Osteocyte (in vitro differentiated cells): ENCODE measurements around the gene MCFD2. TPM values are rescaled to one million over a fixed set of nuclear protein-coding genes. Genes with fewer than 3 reads are reported as not detected.
"Not testable (repeated sequence)": the region's sequence is repeated elsewhere in the genome, so short reads cannot be mapped to it uniquely, and the experiment has no call there.

Experiments
- DNase-seq: peaks from one replicate; pipeline ENCODE4 v3.0.0; 2021; ENCODE audit warnings: mixed read lengths; ENCODE audit not compliant: unreplicated experiment; ENCODE audit errors: extremely low spot score
- H3K27ac Mint-ChIP-seq: one replicate; pipeline ENCODE4 v1.8.0; 2021; ENCODE audit warnings: mild to moderate bottlenecking, mixed read lengths; ENCODE audit not compliant: unreplicated experiment
- H3K27me3 Mint-ChIP-seq: one replicate; pipeline ENCODE4 v1.8.0; 2021; ENCODE audit warnings: mixed read lengths; ENCODE audit not compliant: unreplicated experiment
- H3K36me3 Mint-ChIP-seq: one replicate; pipeline ENCODE4 v1.8.0; 2021; ENCODE audit warnings: mixed read lengths; ENCODE audit not compliant: unreplicated experiment
- H3K4me1 Mint-ChIP-seq: one replicate; pipeline ENCODE4 v1.8.0; 2021; ENCODE audit warnings: mixed read lengths; ENCODE audit not compliant: unreplicated experiment
- H3K4me3 Mint-ChIP-seq: one replicate; pipeline ENCODE4 v1.8.0; 2021; ENCODE audit warnings: mild to moderate bottlenecking, moderate library complexity, mixed read lengths; ENCODE audit not compliant: unreplicated experiment
- H3K9me3 Mint-ChIP-seq: one replicate; pipeline ENCODE4 v1.8.0; 2021; ENCODE audit warnings: mixed read lengths; ENCODE audit not compliant: unreplicated experiment
- CTCF ChIP-seq: fragments of 200-600 bp; sonication (generic); IDR thresholded peaks from 2 replicates; pipeline ENCODE4 v1.5.0; 2021; ENCODE audit warnings: antibody characterized with exemption, mild to moderate bottlenecking, moderate library complexity
- total RNA-seq: library from RNA; stranded (reverse); gene quantifications from 2 replicates; pipeline ENCODE4 v1.2.1, GENCODE V29; 2021

The MCFD2 gene
- total RNA-seq, 1 donor from 2014 or later = 106 TPM

- H3K36me3 Mint-ChIP-seq = peaks cover 12% of the 10 kb centered on the region
- H3K4me3 Mint-ChIP-seq = peak overlapping the region; percentile 96
- peak overlapping the region; percentile 96 for H3K27ac Mint-ChIP-seq
- no peaks in the 10 kb centered on the region for H3K27me3 Mint-ChIP-seq
- H3K4me1 Mint-ChIP-seq = peaks cover 45% of the 10 kb centered on the region
- TF ChIP-seq CTCF = no peak
- DNase-seq = no peak
- H3K9me3 Mint-ChIP-seq = no peaks in the 10 kb centered on the region
Observed at GRCh38 chr2:46914578-46915230, 902 bp downstream of the MCFD2 start.

GRCh38 chr2:46913471-46914381 is 1.9 kb downstream of the MCFD2 start:
- no peak for TF ChIP-seq CTCF
- Mint-ChIP-seq H3K36me3 (peaks cover 16% of the 10 kb centered on the region), H3K4me1 (peaks cover 55% of the 10 kb centered on the region), H3K27ac (peak overlapping the region; percentile 56), H3K4me3 (peak overlapping the region; percentile 96), H3K27me3 (no peaks in the 10 kb centered on the region), H3K9me3 (no peaks in the 10 kb centered on the region)
- DNase-seq = no peak

GRCh38 chr2:46909771-46910419 is 5.7 kb downstream of the MCFD2 start:
- Mint-ChIP-seq H3K27ac (peak overlapping the region; percentile 44), H3K36me3 (peaks cover 50% of the 10 kb centered on the region), H3K4me1 (peaks cover 43% of the 10 kb centered on the region), H3K27me3 (no peaks in the 10 kb centered on the region), H3K9me3 (no peaks in the 10 kb centered on the region), H3K4me3 (no peak overlapping the region)
- no peak for TF ChIP-seq CTCF
- no peak for DNase-seq

- H3K36me3 Mint-ChIP-seq = peaks cover 56% of the 10 kb centered on the region
- no peak overlapping the region for H3K4me3 Mint-ChIP-seq
- H3K27ac Mint-ChIP-seq = peak overlapping the region; percentile 44
- no peaks in the 10 kb centered on the region for H3K9me3 Mint-ChIP-seq
- peaks cover 36% of the 10 kb centered on the region for H3K4me1 Mint-ChIP-seq
- H3K27me3 Mint-ChIP-seq = no peaks in the 10 kb centered on the region
- DNase-seq = no peak
- TF ChIP-seq CTCF = no peak
Observed at GRCh38 chr2:46909150-46909549, 6.5 kb downstream of the MCFD2 start.

- peaks cover 56% of the 10 kb centered on the region for H3K36me3 Mint-ChIP-seq
- H3K27ac Mint-ChIP-seq, H3K9me3 Mint-ChIP-seq, H3K4me3 Mint-ChIP-seq, DNase-seq, H3K27me3 Mint-ChIP-seq: not testable (repeated sequence)
- peaks cover 19% of the 10 kb centered on the region for H3K4me1 Mint-ChIP-seq
Observed at GRCh38 chr2:46904908-46905678, 10.5 kb downstream of the MCFD2 start.

- H3K4me3 Mint-ChIP-seq, H3K4me1 Mint-ChIP-seq, H3K27me3 Mint-ChIP-seq, H3K27ac Mint-ChIP-seq, H3K9me3 Mint-ChIP-seq, DNase-seq: not testable (repeated sequence)
- peaks cover 45% of the 10 kb centered on the region for H3K36me3 Mint-ChIP-seq
Observed at GRCh38 chr2:46902980-46903379, 12.6 kb downstream of the MCFD2 start.
